Stomach smooth muscle (tissue), 2 donors: ENCODE results near the gene CFAP410.

Experiments used
- H3K27ac ChIP-seq: one replicate; pipeline ENCODE4 v1.7.0; 2013; ENCODE audit warnings: mild to moderate bottlenecking, low read length, inconsistent platforms
- H3K27me3 ChIP-seq, 2 donors: one replicate each; pipeline ENCODE4 v1.7.0; 2013; ENCODE audit warnings: low read length in 2 of 2; ENCODE audit not compliant: insufficient read depth in 2 of 2, control insufficient read depth in 1 of 2
- H3K36me3 ChIP-seq, 2 donors: one replicate each; pipeline ENCODE4 v1.7.0; 2013; ENCODE audit warnings: low read length in 2 of 2; ENCODE audit not compliant: control insufficient read depth in 2 of 2, insufficient read depth in 2 of 2
- H3K4me1 ChIP-seq: one replicate; pipeline ENCODE4 v1.7.0; 2013; ENCODE audit warnings: low read length; ENCODE audit not compliant: control insufficient read depth, insufficient read depth
- H3K4me3 ChIP-seq, 2 donors: one replicate each; pipeline ENCODE4 v1.7.0; 2013; ENCODE audit warnings: low read length in 2 of 2
- H3K9ac ChIP-seq, 2 donors: one replicate each; pipeline ENCODE4 v1.7.0; 2013; ENCODE audit warnings: low read length in 2 of 2, mild to moderate bottlenecking in 1 of 2
- H3K9me3 ChIP-seq, 2 donors: one replicate each; pipeline ENCODE4 v1.7.0; 2013; ENCODE audit warnings: low read length in 2 of 2; ENCODE audit not compliant: control insufficient read depth in 2 of 2
- donor health status: healthy.
- donor health status: Pancreatic carcinoma.

CFAP410 gene

DNA sequence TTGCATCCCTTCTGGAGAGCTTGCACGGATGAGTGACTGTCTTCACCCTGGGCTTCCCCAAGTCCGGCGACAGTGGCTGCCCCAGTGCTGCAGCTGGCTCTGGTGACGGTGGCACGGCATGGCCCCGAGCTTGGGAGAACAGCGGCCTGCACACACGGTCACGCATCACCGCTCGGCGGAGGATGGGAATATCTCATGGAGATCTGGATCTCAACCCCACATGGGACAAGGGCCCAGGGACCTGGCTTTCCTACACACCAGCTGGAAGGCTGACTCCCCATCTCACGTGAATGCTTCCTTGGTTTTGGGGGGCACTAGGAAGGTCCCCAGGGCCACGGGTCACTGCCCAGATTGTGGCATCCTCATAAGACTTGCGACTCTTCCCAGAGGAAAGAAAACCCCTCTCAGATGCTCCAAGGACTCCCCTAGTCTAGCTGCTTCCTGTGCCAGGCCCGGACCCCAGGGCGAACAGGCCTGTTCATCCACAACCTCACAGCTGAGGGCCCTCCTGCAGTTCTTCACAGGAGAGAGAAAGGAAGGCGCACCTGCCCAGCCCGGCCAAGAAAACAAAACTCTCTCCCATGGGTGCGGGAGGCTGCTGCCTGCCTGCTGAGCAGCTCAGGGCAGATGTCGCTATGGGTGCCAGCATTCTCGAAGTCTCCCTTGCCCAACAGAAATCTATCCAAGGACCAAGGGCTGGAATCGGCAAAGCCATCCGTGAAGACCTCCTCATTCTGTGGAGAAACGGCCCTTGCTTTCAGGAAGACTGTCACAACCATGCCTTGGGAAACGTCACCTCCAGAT lies 9.9 kb downstream of the CFAP410 start:
- Histone ChIP-seq H3K36me3 (peaks cover 3 to 9% of the 10 kb centered on the region in 2 donors), H3K9me3 (no peaks in the 10 kb centered on the region), H3K27ac (no peak overlapping the region), H3K9ac (no peak overlapping the region), H3K4me1 (no peaks in the 10 kb centered on the region), H3K27me3 (no peaks in the 10 kb centered on the region), H3K4me3 (no peak overlapping the region)

DNA sequence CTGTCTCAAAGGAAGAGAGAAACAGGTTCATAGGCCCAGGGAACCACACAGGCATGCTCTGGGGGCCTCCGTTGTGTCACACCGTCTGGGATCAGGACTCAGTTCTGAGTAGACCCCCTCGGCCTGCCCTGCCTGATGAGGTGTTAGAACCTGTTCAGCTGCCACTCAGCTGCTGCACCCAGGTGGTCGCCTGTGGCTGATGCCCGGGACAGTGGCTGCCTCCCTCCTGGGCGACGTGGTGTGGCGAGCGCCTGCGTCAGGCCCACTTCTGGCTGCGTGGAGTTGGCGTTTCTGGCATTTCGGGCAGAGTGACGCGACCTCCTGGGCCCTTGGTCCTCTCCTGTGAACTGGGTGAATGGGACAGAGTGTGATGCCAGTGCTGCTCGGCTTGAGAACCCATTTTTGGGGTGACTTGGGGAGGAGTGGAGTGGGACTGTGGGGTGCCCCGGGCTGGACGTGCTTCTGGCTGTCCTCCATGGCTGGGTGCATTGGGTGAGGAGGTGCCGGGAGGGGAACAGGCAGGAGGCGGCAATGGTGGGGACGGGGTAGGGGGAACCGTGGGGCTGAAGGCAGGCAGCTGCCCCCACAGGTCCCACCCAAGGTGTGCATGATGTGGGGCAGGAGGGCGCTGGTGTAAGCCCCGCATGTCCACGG lies 10.8 kb downstream of the CFAP410 start:
- H3K27ac ChIP-seq = no peak overlapping the region
- H3K4me1 ChIP-seq = no peaks in the 10 kb centered on the region
- peaks cover 3 to 12% of the 10 kb centered on the region in 2 donors for H3K36me3 ChIP-seq
- H3K9me3 ChIP-seq = no peaks in the 10 kb centered on the region
- H3K27me3 ChIP-seq = no peaks in the 10 kb centered on the region
- H3K4me3 ChIP-seq = no peak overlapping the region
- no peak overlapping the region for H3K9ac ChIP-seq

DNA sequence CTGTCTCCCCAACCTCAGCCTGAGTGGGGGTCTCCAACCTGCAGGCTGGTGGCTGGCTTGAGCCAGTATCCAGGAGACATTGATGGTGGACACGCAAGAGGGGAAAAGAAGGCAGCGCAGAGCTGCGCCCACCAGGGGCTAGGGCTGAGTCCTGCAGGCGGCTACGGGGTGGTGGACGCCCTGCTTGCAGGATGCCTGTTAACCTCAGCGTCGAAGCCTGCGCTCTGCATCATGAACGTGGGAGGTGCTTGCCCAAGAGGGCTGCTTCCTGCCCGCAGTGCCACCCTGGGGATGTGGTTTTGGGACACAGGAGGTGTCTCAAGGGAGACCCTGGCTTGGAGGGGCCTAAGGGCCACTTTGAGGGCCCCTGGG lies 11.6 kb downstream of the CFAP410 start:
- H3K4me1 ChIP-seq = no peaks in the 10 kb centered on the region
- no peak overlapping the region for H3K4me3 ChIP-seq
- no peak overlapping the region for H3K27ac ChIP-seq
- peaks cover 2 to 12% of the 10 kb centered on the region in 2 donors for H3K36me3 ChIP-seq
- no peaks in the 10 kb centered on the region for H3K27me3 ChIP-seq
- no peak overlapping the region for H3K9ac ChIP-seq
- H3K9me3 ChIP-seq = no peaks in the 10 kb centered on the region

DNA sequence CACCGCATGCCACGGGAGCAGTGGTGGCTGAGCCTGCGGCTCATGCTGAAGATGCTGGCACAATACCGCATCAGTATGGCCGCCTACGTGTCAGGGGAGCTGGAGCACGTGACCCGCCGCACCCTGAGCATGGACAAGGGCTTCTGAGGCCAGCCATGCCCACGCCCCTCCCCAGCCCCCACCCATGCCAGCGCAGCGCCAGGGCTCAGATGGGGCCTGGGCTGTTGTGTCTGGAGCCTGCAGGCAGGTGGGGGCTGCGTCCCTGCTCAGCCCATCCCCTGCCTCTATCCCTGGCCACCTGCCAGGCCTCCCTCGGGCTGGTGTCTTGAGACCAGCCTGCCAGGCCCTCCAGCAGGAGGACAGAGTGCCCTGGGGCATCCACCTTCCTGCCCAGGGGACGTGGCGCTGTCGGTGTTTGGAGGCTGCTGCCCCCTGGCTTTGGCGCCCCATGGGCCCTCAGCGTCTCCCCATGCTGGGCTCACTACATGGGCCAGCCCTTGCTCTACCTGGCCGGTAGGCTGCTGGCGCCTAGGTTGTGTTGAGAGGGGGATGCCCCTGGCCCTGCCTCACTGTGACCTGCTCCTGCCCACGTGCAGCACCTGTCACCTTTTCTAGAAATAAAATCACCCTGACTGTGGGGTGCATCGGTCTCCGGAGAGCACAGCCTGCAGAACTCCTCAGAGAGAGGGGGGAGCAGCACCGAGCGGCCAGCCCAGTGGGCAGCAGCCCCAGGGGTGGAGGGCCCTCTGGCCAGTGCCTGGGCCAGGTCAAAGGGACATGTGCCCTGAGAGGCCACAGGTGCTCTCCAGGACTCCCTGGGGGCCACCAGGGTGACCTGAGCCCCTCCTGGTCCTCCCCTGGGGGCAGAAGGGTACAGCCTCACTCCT lies 12.2 kb downstream of the CFAP410 start:
- no peak overlapping the region for H3K27ac ChIP-seq
- H3K27me3 ChIP-seq = no peaks in the 10 kb centered on the region
- H3K4me3 ChIP-seq = no peak overlapping the region
- H3K9ac ChIP-seq = no peak overlapping the region
- peaks cover 0 to 16% of the 10 kb centered on the region in 2 donors for H3K36me3 ChIP-seq
- H3K4me1 ChIP-seq = no peaks in the 10 kb centered on the region
- H3K9me3 ChIP-seq = no peaks in the 10 kb centered on the region

DNA sequence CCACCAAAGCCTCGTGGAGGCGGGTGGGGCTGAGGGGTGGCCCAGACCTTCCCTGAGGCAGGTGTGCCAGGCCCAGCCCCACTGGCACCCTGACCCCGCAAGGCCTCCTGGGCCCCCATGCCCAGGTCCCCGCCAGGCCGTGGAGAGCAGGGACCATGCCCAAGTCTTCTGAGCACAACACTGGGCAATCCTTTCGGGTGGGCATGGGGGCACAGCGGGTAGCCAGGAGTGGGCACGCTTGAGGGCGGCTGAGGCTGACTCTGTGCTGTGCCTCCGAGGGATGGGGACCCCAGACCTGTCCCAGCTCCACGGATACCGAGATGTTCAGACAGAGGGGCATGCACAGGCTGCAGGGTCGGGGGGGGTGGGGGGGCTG lies 12.9 kb downstream of the CFAP410 start:
- no peaks in the 10 kb centered on the region for H3K27me3 ChIP-seq
- H3K4me1 ChIP-seq = no peaks in the 10 kb centered on the region
- H3K9ac ChIP-seq = no peak overlapping the region
- H3K27ac ChIP-seq = no peak overlapping the region
- H3K4me3 ChIP-seq = no peak overlapping the region
- H3K36me3 ChIP-seq = peaks cover 0 to 16% of the 10 kb centered on the region in 2 donors
- no peaks in the 10 kb centered on the region for H3K9me3 ChIP-seq

DNA sequence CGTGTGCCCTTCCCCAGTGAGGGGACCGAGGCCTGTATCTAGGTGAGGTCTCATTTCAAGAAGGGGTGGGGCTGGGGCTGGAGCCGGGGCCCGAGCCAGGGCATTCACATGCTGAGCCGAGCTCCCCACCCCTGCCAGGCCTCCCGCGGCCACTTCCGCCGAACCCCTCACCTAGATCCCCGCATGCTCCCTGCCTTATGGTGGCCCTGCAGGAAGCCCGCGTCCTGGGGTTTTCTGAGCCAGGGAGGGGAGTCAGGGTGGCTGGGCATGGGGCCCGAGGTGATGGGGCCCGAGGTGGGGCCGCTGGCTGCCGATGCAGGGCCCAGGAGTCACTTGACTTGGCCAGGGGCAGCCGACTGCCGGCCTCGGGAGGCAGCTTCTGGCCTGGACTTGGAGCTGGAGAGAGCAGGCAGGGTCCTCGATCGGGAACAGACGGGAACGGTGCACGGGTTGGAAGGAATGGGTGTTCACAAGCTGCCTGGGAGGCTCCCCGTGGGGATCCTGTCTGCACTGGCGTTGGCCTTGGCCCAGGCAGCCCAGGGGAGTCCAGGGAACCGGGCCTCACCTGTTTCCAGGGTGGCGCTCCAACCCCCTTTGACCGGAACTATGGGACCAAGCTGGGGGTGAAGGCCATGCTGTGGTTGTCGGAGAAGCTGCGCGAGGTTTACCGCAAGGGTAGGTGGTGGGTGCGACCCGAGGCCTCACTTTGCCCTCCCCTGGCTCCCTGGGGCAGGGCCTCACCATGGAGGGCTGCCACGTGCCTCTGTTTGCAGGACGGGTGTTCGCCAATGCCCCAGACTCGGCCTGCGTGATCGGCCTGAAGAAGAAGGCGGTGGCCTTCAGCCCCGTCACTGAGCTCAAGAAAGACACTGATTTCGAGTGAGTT lies 13.6 kb downstream of the CFAP410 start:
- Histone ChIP-seq H3K9me3 (no peaks in the 10 kb centered on the region), H3K4me1 (no peaks in the 10 kb centered on the region), H3K4me3 (no peak overlapping the region), H3K36me3 (peaks cover 0 to 16% of the 10 kb centered on the region in 2 donors), H3K9ac (no peak overlapping the region), H3K27me3 (no peaks in the 10 kb centered on the region), H3K27ac (no peak overlapping the region)

DNA sequence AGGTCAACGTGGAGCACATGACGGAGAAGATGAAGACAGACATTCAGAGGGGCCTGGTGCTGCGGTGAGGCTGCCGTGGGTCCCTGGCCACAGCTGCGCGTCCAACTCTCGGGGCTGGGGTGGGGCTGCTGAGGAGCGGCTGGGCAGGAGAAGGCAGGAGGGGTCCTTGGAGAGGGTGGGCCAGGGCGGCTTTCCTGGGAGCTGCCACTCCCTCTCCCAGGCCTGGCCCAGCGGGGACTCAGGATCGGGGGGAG lies 14.4 kb downstream of the CFAP410 start:
- Histone ChIP-seq H3K36me3 (peaks cover 0 to 16% of the 10 kb centered on the region in 2 donors), H3K4me3 (no peak overlapping the region), H3K27ac (no peak overlapping the region), H3K4me1 (no peaks in the 10 kb centered on the region), H3K9me3 (no peaks in the 10 kb centered on the region), H3K9ac (no peak overlapping the region), H3K27me3 (no peaks in the 10 kb centered on the region)

DNA sequence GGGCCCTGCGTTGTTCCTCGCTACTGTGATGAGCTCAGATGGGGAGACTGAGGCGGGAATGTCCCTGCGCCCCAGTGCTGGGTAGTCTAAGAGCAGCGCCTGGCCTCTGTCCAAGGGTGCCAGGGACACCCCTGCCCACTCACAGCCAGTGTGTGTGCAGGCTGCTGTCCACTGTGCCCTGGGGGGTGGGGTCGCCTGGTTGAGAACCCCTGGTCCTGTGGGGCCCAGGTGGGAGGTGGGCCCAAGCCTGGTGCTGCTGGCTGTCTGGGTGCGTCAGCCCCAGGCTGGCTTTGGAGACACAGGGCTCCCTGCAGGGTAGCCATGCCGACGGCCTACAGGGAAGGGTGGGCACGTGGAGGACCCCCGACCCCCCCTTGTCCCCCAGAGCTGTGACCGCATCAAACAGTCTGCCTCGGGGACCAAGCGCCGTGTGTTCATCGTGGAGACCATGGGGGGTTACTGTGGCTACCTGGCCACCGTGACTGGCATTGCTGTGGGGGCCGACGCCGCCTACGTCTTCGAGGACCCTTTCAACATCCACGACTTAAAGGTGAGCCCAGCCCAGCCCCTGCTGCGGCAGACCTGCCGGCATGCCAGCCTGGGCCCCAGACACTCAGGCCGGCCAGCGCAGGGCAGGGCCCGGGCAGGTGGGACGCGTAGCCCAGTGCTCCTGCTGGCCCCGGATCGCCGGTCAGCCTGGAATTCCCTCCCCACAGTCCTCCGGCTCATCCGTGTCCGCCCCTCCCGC lies 14.9 kb downstream of the CFAP410 start:
- no peak overlapping the region for H3K4me3 ChIP-seq
- peaks cover 0 to 17% of the 10 kb centered on the region in 2 donors for H3K36me3 ChIP-seq
- H3K9me3 ChIP-seq = no peaks in the 10 kb centered on the region
- H3K4me1 ChIP-seq = no peaks in the 10 kb centered on the region
- H3K27ac ChIP-seq = no peak overlapping the region
- H3K27me3 ChIP-seq = no peaks in the 10 kb centered on the region
- H3K9ac ChIP-seq = no peak overlapping the region

DNA sequence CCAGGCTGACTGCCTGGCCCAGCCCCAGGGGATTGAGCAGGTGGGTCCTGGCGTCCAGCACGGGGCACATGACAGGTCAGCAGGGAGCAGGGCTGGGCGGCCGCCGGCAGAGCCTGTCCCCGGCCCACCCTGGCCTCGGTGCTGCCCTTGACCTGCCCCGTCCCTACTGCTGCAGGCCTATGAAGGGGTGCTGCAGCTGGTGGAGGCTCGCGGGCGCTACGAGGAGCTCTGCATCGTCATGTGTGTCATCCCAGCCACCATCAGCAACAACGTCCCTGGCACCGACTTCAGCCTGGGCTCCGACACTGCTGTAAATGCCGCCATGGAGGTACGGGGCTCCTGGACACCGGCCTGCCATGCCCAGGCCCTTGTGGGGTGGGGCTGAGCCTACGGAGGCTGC lies 15.6 kb downstream of the CFAP410 start:
- H3K36me3 ChIP-seq = peaks cover 0 to 20% of the 10 kb centered on the region in 2 donors
- no peak overlapping the region for H3K9ac ChIP-seq
- no peak overlapping the region for H3K4me3 ChIP-seq
- no peaks in the 10 kb centered on the region for H3K9me3 ChIP-seq
- H3K27me3 ChIP-seq = no peaks in the 10 kb centered on the region
- no peak overlapping the region for H3K27ac ChIP-seq
- no peaks in the 10 kb centered on the region for H3K4me1 ChIP-seq
